ENCODE results near the gene RPRD1B. TPM values are rescaled to one million over a fixed set of nuclear protein-coding genes. Genes with fewer than 3 reads are reported as not detected.

Gene RPRD1B
- total RNA-seq, 1 donor from 2014 or later, result 25.6 TPM

DNA sequence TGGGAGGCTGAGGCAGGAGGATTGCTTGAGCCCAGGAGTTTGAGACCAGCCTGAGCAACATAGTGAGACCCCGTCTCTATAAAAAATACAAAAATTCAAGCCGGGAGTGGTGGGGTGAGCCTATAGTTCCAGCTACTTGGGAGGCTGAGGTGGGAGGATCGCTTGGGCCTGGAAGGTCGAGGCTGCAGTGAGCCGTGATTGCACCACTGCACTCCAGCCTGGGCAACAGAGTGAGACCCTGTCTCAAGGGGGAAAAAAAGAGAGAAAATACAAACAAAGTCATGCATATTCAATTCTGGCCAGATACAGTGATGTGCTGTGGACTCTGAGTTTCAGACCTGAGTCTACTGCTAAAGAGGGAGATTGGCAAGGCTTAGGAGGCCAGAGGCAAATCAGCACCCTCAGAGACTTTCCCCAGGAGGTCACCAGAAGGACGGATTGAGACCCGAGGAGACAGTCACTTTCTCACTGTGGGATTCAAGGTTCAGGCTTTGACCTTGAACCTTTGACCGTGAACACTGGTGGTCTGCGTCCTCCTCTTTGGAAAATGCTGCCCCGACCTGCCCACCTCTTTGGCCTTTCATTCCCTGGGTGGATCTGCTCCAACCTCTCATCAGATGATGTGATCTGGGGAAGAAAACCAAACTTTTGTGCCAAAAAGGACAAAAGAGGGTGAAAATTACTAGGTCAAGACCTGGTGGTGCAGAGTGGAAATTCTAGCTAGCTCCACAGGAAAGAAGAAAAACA lies 100.3 kb downstream of the RPRD1B start:
- DNase-seq (peak; percentile 28), ATAC-seq (no peak)
- no peak overlapping the region for H3K4me3 ChIP-seq
- TF ChIP-seq, protein P1, sequence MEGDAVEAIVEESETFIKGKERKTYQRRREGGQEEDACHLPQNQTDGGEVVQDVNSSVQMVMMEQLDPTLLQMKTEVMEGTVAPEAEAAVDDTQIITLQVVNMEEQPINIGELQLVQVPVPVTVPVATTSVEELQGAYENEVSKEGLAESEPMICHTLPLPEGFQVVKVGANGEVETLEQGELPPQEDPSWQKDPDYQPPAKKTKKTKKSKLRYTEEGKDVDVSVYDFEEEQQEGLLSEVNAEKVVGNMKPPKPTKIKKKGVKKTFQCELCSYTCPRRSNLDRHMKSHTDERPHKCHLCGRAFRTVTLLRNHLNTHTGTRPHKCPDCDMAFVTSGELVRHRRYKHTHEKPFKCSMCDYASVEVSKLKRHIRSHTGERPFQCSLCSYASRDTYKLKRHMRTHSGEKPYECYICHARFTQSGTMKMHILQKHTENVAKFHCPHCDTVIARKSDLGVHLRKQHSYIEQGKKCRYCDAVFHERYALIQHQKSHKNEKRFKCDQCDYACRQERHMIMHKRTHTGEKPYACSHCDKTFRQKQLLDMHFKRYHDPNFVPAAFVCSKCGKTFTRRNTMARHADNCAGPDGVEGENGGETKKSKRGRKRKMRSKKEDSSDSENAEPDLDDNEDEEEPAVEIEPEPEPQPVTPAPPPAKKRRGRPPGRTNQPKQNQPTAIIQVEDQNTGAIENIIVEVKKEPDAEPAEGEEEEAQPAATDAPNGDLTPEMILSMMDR (IDR thresholded peaks at IDR 0.05), result no peak
- no peaks in the 10 kb centered on the region for H3K27me3 ChIP-seq (ENCODE audit: low read depth)
- intact Hi-C loops (cut with DNase I), result no loop called here
- H3K9me3 ChIP-seq, result no peaks in the 10 kb centered on the region
- H3K4me1 ChIP-seq, result peaks cover 32% of the 10 kb centered on the region
- H3K27ac ChIP-seq, result peak overlapping the region; percentile 73
- H3K36me3 ChIP-seq, result peaks cover 83% of the 10 kb centered on the region

DNA sequence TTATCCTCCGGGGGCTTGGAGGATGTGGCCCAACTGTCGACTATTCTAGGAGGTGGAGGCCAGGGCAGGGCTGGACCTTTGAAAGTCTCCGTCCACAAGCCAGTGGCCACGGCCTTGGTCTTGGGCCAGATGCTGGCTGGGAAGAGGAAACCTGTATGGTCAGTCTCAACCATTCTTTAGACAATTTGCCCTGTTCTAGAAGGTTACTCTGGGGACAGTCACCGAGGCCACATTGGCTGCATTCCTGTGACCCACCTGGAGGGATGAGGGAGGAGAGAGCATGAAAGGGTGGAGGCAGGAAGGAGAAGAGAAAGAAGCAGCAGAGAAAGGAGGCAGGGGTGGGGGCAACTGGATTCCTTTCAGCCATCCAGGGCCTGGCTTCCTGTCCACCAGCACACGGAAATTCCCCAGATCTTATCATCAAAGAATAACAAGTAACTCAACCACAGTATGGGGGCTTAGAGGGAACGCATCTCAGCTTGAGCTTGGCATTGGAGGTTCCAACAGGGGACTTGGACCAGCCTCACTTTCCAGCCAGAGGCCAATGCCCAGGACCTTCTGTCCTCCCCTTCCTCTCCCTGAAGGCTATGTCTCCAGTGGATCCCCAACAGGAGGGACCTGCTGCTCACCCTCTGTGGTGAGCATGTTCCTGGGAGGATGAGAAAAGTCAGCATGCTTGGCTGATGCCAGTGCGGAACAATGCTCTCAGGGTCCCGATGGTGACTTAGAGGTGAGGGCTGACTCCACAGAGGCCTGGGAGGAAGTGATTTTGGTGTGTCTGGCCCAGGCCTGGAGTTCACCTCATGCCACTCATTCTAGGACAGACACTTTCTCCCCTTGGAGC lies 101.1 kb downstream of the RPRD1B start:
- ATAC-seq (peak in 1 of 2 donors; percentile 25), DNase-seq (peak; percentile 46)
- Histone ChIP-seq H3K4me1 (peaks cover 32% of the 10 kb centered on the region), H3K9me3 (no peaks in the 10 kb centered on the region), H3K36me3 (peaks cover 88% of the 10 kb centered on the region), H3K4me3 (no peak overlapping the region), H3K27ac (peak overlapping the region; percentile 73), H3K27me3 (ENCODE audit: low read depth) (no peaks in the 10 kb centered on the region)
- intact Hi-C loops (cut with DNase I), result no loop called here
- TF ChIP-seq, protein P1 (IDR thresholded peaks at IDR 0.05), result no peak

DNA sequence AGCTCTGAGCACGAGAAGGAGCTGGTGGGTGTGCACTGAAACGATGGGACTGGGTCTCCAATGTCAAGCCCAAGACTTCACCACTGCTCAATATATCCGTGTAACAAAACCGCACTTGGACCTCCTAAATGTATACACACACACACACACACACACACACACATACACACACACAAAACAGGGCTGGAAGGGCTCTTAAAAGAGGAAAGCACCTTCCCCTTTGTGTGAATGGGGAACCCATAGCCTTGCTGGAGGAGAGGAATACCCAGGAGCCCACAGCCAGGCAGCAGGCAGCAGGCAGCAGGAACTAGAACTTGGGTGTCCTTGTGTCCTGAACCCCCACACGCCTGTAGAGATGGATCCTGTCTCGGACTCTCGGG lies 101.7 kb downstream of the RPRD1B start:
- no peak overlapping the region for H3K4me3 ChIP-seq
- peaks cover 37% of the 10 kb centered on the region for H3K4me1 ChIP-seq
- H3K27ac ChIP-seq, result peak overlapping the region; percentile 73
- intact Hi-C loops (cut with DNase I), result no loop called here
- H3K36me3 ChIP-seq, result peaks cover 88% of the 10 kb centered on the region
- ATAC-seq (no peak), DNase-seq (no peak)
- no peaks in the 10 kb centered on the region for H3K9me3 ChIP-seq
- H3K27me3 ChIP-seq (ENCODE audit: low read depth), result no peaks in the 10 kb centered on the region
- TF ChIP-seq, protein P1 (IDR thresholded peaks at IDR 0.05), result no peak

DNA sequence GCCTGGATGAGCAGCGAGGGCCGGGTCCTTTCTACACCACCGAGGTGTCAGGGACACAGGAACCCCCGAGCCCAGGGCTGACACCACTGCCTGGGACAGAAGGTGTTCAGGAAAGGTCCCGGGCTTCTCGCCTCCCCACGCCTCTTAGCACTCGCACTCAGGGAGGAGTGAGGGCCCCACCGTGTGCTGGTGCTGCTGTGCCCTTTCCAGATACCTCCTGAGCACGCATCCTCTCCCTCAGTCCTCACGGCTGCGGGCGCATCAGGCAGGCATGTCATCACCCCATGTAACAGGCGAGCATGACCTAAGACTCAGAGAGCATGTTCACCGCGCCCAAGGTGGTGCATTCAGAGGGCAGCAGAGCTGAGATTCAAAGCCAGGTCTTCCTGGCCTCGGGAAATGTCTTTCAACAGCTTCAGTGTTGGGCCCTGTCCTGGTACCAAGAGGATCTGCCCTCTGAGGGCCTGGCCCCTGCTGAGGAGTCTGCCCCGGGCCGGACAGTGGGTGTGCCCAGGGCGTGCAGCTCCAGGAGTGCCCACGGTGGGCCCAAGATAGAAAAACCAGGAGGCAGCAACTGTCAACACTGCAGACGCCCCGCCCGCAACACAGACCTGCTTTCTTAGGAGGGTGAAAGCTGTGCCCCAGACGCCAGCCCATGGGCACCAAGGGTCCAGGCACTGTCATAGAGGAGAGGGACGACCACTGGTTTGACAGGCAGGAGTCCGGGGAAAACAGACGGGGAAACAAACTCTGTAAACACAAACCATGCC lies 102.3 kb downstream of the RPRD1B start:
- TF ChIP-seq, protein P1 (IDR thresholded peaks at IDR 0.05), result no peak
- no peak overlapping the region for H3K4me3 ChIP-seq
- intact Hi-C loops (cut with DNase I), result no loop called here
- H3K36me3 ChIP-seq, result peaks cover 87% of the 10 kb centered on the region
- no peaks in the 10 kb centered on the region for H3K9me3 ChIP-seq
- ATAC-seq (peak in 1 of 2 donors; percentile 4), DNase-seq (peak; percentile 40)
- no peaks in the 10 kb centered on the region for H3K27me3 ChIP-seq (ENCODE audit: low read depth)
- peak overlapping the region; percentile 46 for H3K27ac ChIP-seq
- H3K4me1 ChIP-seq, result peaks cover 42% of the 10 kb centered on the region
